ENCODE results near the gene POM121C. TPM values are rescaled to one million over a fixed set of nuclear protein-coding genes. Genes with fewer than 3 reads are reported as not detected.
"Not testable (repeated sequence)": the region's sequence is repeated elsewhere in the genome, so short reads cannot be mapped to it uniquely, and the experiment has no call there.

The POM121C gene
- total RNA-seq, 1 donor from 2014 or later, result 21.6 TPM

GRCh38 chr7:75509033-75509432 is 22.9 kb upstream of the POM121C start:
- DNase-seq (ENCODE audit: extremely low spot score in 2 of 2); H3K9me3 ChIP-seq; H3K36me3 ChIP-seq; H3K4me1 ChIP-seq; H3K4me3 ChIP-seq; intact Hi-C loops (cut with DNase I); H3K27me3 ChIP-seq; H3K27ac ChIP-seq: not testable (repeated sequence)

GRCh38 chr7:75492020-75492419 is 5.9 kb upstream of the POM121C start, which contains the start of gene SPDYE5:
Gene SPDYE5 (plus strand): TSS chr7:75492320. CDS start chr7:75494048, 1,728 bp downstream.
- H3K4me3 ChIP-seq; DNase-seq (ENCODE audit: extremely low spot score in 2 of 2); intact Hi-C loops (cut with DNase I); H3K36me3 ChIP-seq; H3K27me3 ChIP-seq; H3K4me1 ChIP-seq; H3K27ac ChIP-seq; H3K9me3 ChIP-seq: not testable (repeated sequence)

GRCh38 chr7:75485355-75485978 is 632 bp downstream of the POM121C start:
- H3K36me3 ChIP-seq, result not testable (repeated sequence)

GRCh38 chr7:75480313-75480712 is 5.8 kb downstream of the POM121C start:
- H3K27ac ChIP-seq; H3K4me3 ChIP-seq; H3K9me3 ChIP-seq; H3K4me1 ChIP-seq; H3K36me3 ChIP-seq; DNase-seq (ENCODE audit: extremely low spot score in 2 of 2); intact Hi-C loops (cut with DNase I); H3K27me3 ChIP-seq: not testable (repeated sequence)

More at GRCh38 chr7:75485355-75485978, 632 bp downstream of the POM121C start:
- DNase-seq (ENCODE audit: extremely low spot score in 2 of 2); H3K27me3 ChIP-seq; intact Hi-C loops (cut with DNase I); H3K4me1 ChIP-seq; H3K9me3 ChIP-seq: not testable (repeated sequence)
- H3K4me3 ChIP-seq, result peak overlapping the region; percentile 63 to 69
- peak overlapping the region; percentile 70 for H3K27ac ChIP-seq

- H3K27me3 ChIP-seq; H3K4me1 ChIP-seq; DNase-seq (ENCODE audit: extremely low spot score in 2 of 2); H3K9me3 ChIP-seq; H3K4me3 ChIP-seq; H3K27ac ChIP-seq; intact Hi-C loops (cut with DNase I): not testable (repeated sequence)
- peaks cover 0 to 13% of the 10 kb centered on the region in 2 donors for H3K36me3 ChIP-seq
Measured at GRCh38 chr7:75477457-75477856, 8.6 kb downstream of the POM121C start.

- H3K36me3 ChIP-seq, result peaks cover 0 to 23% of the 10 kb centered on the region in 2 donors
- H3K27ac ChIP-seq; intact Hi-C loops (cut with DNase I): not testable (repeated sequence)
Measured at GRCh38 chr7:75470166-75470565, 15.9 kb downstream of the POM121C start.

GRCh38 chr7:75460541-75460940 is 25.6 kb downstream of the POM121C start:
- H3K36me3 ChIP-seq; H3K4me1 ChIP-seq; H3K9me3 ChIP-seq; DNase-seq (ENCODE audit: extremely low spot score in 2 of 2); intact Hi-C loops (cut with DNase I); H3K27me3 ChIP-seq; H3K27ac ChIP-seq; H3K4me3 ChIP-seq: not testable (repeated sequence)

More at GRCh38 chr7:75470166-75470565, 15.9 kb downstream of the POM121C start:
- H3K4me1 ChIP-seq; DNase-seq (ENCODE audit: extremely low spot score in 2 of 2); H3K27me3 ChIP-seq; H3K9me3 ChIP-seq; H3K4me3 ChIP-seq: not testable (repeated sequence)

- H3K4me1 ChIP-seq; intact Hi-C loops (cut with DNase I); H3K27ac ChIP-seq; H3K27me3 ChIP-seq; DNase-seq (ENCODE audit: extremely low spot score in 2 of 2); H3K4me3 ChIP-seq; H3K9me3 ChIP-seq; H3K36me3 ChIP-seq: not testable (repeated sequence)
Measured at GRCh38 chr7:75458034-75458433, 28.1 kb downstream of the POM121C start.

- H3K36me3 ChIP-seq; H3K27me3 ChIP-seq; H3K4me1 ChIP-seq; intact Hi-C loops (cut with DNase I); H3K4me3 ChIP-seq; H3K27ac ChIP-seq; H3K9me3 ChIP-seq; DNase-seq (ENCODE audit: extremely low spot score in 2 of 2): not testable (repeated sequence)
Measured at GRCh38 chr7:75456403-75456802, 29.7 kb downstream of the POM121C start.

- H3K9me3 ChIP-seq; DNase-seq (ENCODE audit: extremely low spot score in 2 of 2); H3K4me1 ChIP-seq; intact Hi-C loops (cut with DNase I); H3K27me3 ChIP-seq; H3K36me3 ChIP-seq; H3K4me3 ChIP-seq; H3K27ac ChIP-seq: not testable (repeated sequence)
Measured at GRCh38 chr7:75452494-75452955, 33.6 kb downstream of the POM121C start.

- intact Hi-C loops (cut with DNase I); H3K36me3 ChIP-seq; H3K4me1 ChIP-seq; H3K27ac ChIP-seq; H3K27me3 ChIP-seq; DNase-seq (ENCODE audit: extremely low spot score in 2 of 2); H3K9me3 ChIP-seq; H3K4me3 ChIP-seq: not testable (repeated sequence)
Measured at GRCh38 chr7:75449946-75450345, 36.2 kb downstream of the POM121C start.

Measured in vagina (tissue), 2 donors.